Activated CD8-positive, alpha-beta memory T cell treated with anti-CD3 and anti-CD28 coated beads, Interleukin-2, amount 10 ng/mL, durations not matched to agents 7 days and 5 days (primary cell): ENCODE measurements around the gene LRP10. TPM values are rescaled to one million over a fixed set of nuclear protein-coding genes. Genes with fewer than 3 reads are reported as not detected.
A peak's percentile ranks its signal among the peaks of the same experiment; 100 is the strongest.

Source experiments
- ATAC-seq: fragments of 150-1000 bp; cut with Tn5 transposase; one replicate; pipeline ENCODE4 v1.10.0; 2021; ENCODE audit warnings: moderate library complexity
- CTCF ChIA-PET: fragments of 350-600 bp; sonication (Branson Sonifier 250); formaldehyde crosslinking; loops from one replicate; lab custom pipeline; 2021; ENCODE audit warnings: antibody characterized with exemption; lab: Charles Lee
- DNase-seq: peaks from one replicate; pipeline ENCODE4 v3.0.0-alpha.2; 2020
- H3K27ac Mint-ChIP-seq: one replicate; pipeline ENCODE4 v1.8.0; 2021; ENCODE audit warnings: mild to moderate bottlenecking, mixed read lengths
- H3K27me3 Mint-ChIP-seq: one replicate; pipeline ENCODE4 v1.8.0; 2021; ENCODE audit warnings: mixed read lengths
- H3K36me3 Mint-ChIP-seq: one replicate; pipeline ENCODE4 v1.8.0; 2021; ENCODE audit warnings: mild to moderate bottlenecking, mixed read lengths
- H3K4me1 Mint-ChIP-seq: one replicate; pipeline ENCODE4 v1.8.0; 2021; ENCODE audit warnings: mixed read lengths
- H3K4me3 Mint-ChIP-seq: one replicate; pipeline ENCODE4 v1.8.0; 2021; ENCODE audit warnings: mild to moderate bottlenecking, moderate library complexity, mixed read lengths
- H3K9me3 Mint-ChIP-seq: one replicate; pipeline ENCODE4 v1.8.0; 2022; ENCODE audit warnings: low read depth, mixed read lengths
- total RNA-seq, 2 experiments: library from RNA; stranded (reverse); gene quantifications; one replicate each; pipeline ENCODE4 v1.2.3, GENCODE V29; 2021

The LRP10 gene
- total RNA-seq, 2 experiments from 2014 or later, result 59.0 to 60.1 TPM

DNA sequence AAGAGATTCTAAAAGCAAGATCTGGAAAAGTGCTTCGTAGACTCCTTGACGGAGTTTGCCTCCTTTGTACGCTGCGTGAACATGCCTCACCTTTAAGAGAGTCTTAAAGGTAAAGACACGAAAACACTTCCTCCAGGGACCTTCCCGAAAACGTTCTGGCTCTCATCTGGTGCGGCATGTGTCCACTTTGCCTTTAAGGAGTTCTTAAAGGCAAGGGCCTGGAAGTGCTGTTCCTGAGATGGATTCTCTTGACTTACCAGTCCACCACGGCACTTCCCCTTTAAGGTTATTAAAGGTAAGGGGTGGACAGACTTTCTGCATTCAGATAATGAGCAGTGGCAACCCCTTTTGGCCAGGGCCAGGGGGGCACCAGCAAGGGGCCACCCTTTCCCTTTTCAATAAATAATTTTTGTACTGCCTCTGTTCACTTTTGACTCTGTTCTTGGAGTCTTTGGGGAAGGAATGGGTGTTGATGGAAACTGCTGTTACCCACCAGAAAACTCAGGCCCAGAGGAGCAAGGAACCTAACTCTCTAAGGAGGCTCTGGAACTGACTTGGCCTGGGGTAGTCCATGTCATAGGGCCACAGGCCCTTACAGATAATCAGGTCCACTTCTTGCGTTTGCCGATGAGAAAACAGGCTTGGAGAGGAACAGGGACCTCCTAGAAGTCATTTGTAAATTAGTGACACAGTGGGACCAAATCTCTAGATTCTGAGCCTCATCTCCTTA is 15.9 kb downstream of the LRP10 start:
- DNase-seq (no peak), ATAC-seq (peak; percentile 7)
- peaks cover 36% of the 10 kb centered on the region for H3K4me1 Mint-ChIP-seq
- CTCF ChIA-PET, result interaction anchor here (0.9 to 11.1 kb wide), 9 partner anchors 9 to 64 kb away, joined by 4 to 126 read pairs (median 17); partner anchors contain the start of genes LRP10 and PRMT5
- H3K4me3 Mint-ChIP-seq, result peak overlapping the region; percentile 77
- peak overlapping the region; percentile 80 for H3K27ac Mint-ChIP-seq
- H3K36me3 Mint-ChIP-seq, result peaks cover 1% of the 10 kb centered on the region
- peaks cover 33% of the 10 kb centered on the region for H3K27me3 Mint-ChIP-seq
- no peaks in the 10 kb centered on the region for H3K9me3 Mint-ChIP-seq

DNA sequence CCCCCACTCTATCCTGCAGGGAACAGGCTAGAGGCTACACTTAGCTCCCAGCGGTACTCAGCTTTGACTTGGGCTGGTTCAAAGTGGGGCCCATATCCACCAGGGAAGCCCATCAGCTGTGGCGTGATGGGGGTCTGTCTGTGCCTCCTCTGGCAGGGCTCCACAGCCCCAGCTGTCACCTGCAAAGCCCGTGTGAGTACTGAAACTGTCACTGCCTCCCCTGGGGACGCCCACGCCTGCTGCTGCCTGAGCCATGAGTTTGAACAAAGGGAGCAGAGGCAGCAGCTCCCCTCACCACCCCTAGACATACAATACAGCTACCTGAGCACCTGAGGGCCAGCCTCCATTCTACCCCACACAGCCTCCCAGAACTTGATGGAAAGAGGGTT is 16.4 kb downstream of the LRP10 start:
- DNase-seq, result no peak
- H3K36me3 Mint-ChIP-seq, result peaks cover 1% of the 10 kb centered on the region
- no peak for ATAC-seq
- peak overlapping the region; percentile 77 for H3K4me3 Mint-ChIP-seq
- peak overlapping the region; percentile 80 for H3K27ac Mint-ChIP-seq
- CTCF ChIA-PET, result interaction anchor here (0.9 to 11.1 kb wide), 9 partner anchors 10 to 316 kb away, joined by 3 to 126 read pairs (median 5); partner anchors contain the start of genes LRP10 and PRMT5
- H3K4me1 Mint-ChIP-seq, result peaks cover 36% of the 10 kb centered on the region
- H3K9me3 Mint-ChIP-seq, result no peaks in the 10 kb centered on the region
- H3K27me3 Mint-ChIP-seq, result peaks cover 30% of the 10 kb centered on the region

DNA sequence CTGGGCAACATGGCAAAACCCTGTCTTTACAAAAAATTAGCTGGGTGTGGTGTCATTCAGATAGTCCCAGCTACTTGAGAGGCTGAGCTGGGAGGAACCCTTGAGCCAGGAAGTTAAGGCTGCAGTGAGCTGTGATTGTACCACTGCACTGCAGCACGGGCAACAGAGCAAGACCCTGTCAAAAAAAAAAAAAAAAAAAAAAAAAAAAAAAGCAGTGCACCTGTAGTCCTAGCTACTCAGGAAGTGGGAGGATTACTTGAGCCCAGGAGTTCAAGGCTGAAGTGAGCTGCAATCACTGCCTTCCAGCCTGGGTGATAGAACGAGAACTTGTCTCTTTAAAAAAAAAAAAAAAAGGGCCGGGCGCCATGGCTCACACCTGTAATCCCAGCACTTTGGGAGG is 17.1 kb downstream of the LRP10 start:
- Mint-ChIP-seq H3K36me3 (peaks cover 1% of the 10 kb centered on the region), H3K4me3 (no peak overlapping the region), H3K27ac (no peak overlapping the region), H3K4me1 (peaks cover 33% of the 10 kb centered on the region), H3K27me3 (peaks cover 27% of the 10 kb centered on the region), H3K9me3 (no peaks in the 10 kb centered on the region)
- ATAC-seq (no peak), DNase-seq (no peak)
- CTCF ChIA-PET, result interaction anchor here (0.6 to 11.1 kb wide), 11 partner anchors 10 to 408 kb away, joined by 3 to 126 read pairs (median 4); partner anchors contain the start of gene LRP10

DNA sequence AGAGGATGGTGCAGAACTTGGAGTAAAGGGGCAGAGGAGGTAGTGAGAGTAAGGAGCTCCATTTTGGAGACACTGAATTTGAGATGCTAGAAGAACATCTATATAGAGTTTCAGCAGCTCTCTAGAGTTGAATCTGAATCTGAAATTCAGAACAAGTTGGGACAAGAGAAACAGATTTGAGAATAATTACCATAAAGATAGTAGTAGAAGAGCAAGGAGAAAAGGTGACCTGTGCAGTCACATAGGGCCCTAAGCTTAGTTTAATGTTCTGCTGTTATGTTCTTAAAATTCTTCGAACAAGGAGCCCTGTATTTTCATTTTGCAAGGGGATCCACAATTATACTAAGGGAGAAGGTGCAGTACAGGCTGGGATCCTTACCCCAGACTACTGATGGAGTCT is 18.9 kb downstream of the LRP10 start:
- Mint-ChIP-seq H3K4me1 (peaks cover 33% of the 10 kb centered on the region), H3K27ac (no peak overlapping the region), H3K4me3 (no peak overlapping the region), H3K36me3 (peaks cover 1% of the 10 kb centered on the region), H3K27me3 (peaks cover 11% of the 10 kb centered on the region), H3K9me3 (no peaks in the 10 kb centered on the region)
- CTCF ChIA-PET, result interaction anchor here (0.8 to 11.1 kb wide), 7 partner anchors 9 to 104 kb away, joined by 3 to 126 read pairs (median 4); partner anchors contain the start of gene LRP10
- ATAC-seq, result no peak
- DNase-seq, result no peak

DNA sequence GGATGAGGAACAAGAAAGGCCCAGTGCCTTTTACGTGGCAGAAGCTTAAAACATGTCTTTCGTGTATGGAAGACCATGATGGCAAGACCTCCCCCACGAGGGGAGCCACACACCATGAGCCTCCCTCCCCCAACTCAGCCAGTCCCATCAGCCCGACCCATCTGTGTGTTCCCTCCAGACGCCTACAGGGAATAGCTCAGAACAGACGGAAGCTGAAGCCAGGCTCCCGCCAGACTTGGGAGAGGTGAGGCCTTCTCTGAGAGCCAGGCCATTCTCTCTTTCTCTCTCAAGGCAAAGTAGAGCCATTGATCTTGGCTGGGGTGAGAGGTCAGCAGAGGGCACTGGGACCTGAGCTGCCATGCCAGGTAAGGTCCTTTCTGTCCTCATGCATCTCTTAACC is 20.9 kb downstream of the LRP10 start:
- CTCF ChIA-PET, result interaction anchor here (0.7 to 1.3 kb wide), 4 partner anchors 9 to 337 kb away, joined by 3 to 5 read pairs (median 4); no protein-coding TSS in a partner anchor
- H3K27me3 Mint-ChIP-seq, result no peaks in the 10 kb centered on the region
- peaks cover 1% of the 10 kb centered on the region for H3K36me3 Mint-ChIP-seq
- DNase-seq, result no peak
- H3K4me3 Mint-ChIP-seq, result no peak overlapping the region
- peaks cover 20% of the 10 kb centered on the region for H3K4me1 Mint-ChIP-seq
- no peak for ATAC-seq
- no peak overlapping the region for H3K27ac Mint-ChIP-seq
- H3K9me3 Mint-ChIP-seq, result no peaks in the 10 kb centered on the region

DNA sequence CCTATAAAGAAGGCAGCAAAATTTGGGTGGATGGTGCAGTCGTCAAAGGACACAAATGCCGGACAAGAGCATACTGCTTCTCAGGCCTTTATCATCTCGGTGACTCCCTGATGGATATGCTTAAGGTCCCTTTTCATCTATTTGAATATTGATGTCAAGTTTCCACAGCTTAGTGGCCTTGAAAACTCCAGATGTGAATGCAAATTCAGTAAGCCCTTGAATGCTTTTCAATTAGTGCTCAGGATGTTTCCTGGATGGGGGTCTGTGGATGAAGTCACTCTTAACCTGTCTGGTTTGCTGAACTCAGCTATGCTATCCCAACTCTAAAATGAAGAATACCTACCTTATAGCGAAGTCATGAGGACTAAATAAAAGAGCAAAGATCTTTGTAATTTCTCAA is 22.2 kb downstream of the LRP10 start:
- no peaks in the 10 kb centered on the region for H3K9me3 Mint-ChIP-seq
- H3K36me3 Mint-ChIP-seq, result peaks cover 9% of the 10 kb centered on the region
- ATAC-seq (no peak), DNase-seq (no peak)
- H3K27ac Mint-ChIP-seq, result no peak overlapping the region
- H3K27me3 Mint-ChIP-seq, result no peaks in the 10 kb centered on the region
- no peak overlapping the region for H3K4me3 Mint-ChIP-seq
- peaks cover 16% of the 10 kb centered on the region for H3K4me1 Mint-ChIP-seq
- CTCF ChIA-PET, result interaction anchor here (1.1 to 1.3 kb wide), 2 partner anchors 21 to 338 kb away, joined by 3 to 6 read pairs; partner anchors contain the start of gene LRP10

DNA sequence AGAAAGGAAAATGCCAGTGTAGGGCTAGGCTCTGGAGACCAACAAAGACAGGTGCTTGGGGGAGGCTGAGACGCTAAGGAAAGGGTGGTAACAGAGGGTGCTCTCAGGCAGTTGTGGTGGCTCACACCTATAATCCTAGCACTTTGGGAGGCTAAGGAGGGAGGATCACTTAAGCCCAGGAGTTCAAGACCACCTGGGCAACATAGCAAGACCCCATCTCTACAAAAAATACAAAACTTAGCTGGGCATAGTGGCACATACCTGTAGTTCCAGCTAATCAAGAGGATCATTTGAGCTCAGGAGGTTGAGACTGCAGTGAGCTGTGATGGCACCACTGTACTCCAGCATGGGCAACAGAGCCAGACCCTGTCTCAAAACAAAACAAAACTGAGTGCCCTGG is 23.9 kb downstream of the LRP10 start:
- Mint-ChIP-seq H3K27me3 (no peaks in the 10 kb centered on the region), H3K36me3 (peaks cover 10% of the 10 kb centered on the region), H3K4me3 (no peak overlapping the region), H3K9me3 (no peaks in the 10 kb centered on the region), H3K4me1 (peaks cover 10% of the 10 kb centered on the region), H3K27ac (no peak overlapping the region)
- DNase-seq (no peak), ATAC-seq (no peak)
- CTCF ChIA-PET, result interaction anchor here (1.4 to 2.4 kb wide), 5 partner anchors 10 to 76 kb away, joined by 4 to 9 read pairs (median 7); no protein-coding TSS in a partner anchor

DNA sequence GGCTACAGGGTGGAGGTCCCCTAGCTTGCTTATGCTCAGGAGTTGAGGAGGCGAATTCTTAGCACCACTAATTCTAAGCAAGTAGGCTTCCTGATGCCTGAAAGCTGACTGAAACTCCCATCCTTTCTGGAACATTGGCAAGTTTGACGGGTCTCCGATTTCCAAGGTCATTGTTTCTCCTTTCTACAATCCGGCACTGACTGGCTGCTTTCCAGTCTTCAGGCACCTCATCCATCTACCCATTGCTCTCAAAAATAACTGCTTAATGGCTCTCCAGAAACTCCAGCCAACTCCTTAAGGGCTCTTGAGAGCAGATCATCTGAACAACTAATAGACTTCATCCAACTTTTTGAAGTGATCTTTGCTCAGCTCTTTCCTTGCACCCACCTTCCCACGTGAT is 24.8 kb downstream of the LRP10 start:
- Mint-ChIP-seq H3K4me3 (no peak overlapping the region), H3K27ac (no peak overlapping the region), H3K4me1 (peaks cover 17% of the 10 kb centered on the region), H3K36me3 (peaks cover 17% of the 10 kb centered on the region), H3K27me3 (no peaks in the 10 kb centered on the region), H3K9me3 (no peaks in the 10 kb centered on the region)
- DNase-seq, result no peak
- CTCF ChIA-PET, result interaction anchor here (0.7 to 2.4 kb wide), 7 partner anchors 11 to 1278 kb away, joined by 3 to 9 read pairs (median 7); no protein-coding TSS in a partner anchor
- ATAC-seq, result no peak

DNA sequence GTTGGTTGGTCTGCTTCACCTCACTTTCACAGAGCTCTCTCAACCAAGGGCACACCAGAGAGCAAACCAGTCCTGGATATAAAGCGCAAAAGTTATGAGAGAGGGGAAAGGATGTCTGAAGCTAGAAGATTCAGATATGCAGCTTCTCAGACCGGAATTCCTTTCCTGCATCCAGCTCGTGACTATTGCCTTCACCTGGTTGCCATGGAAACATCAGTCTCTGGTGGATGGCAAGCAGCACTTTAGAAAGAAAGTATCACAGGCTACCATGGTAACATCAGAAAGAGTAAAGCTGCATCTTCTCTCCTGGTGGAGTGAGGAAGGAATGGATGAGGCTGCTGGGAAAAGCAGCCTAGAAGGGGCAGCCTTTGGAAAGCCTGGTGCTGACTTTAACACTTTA is 25.2 kb downstream of the LRP10 start:
- Mint-ChIP-seq H3K9me3 (no peaks in the 10 kb centered on the region), H3K4me3 (no peak overlapping the region), H3K27ac (no peak overlapping the region), H3K27me3 (no peaks in the 10 kb centered on the region), H3K4me1 (peaks cover 18% of the 10 kb centered on the region), H3K36me3 (peaks cover 20% of the 10 kb centered on the region)
- CTCF ChIA-PET, result interaction anchor here (1.1 to 2.4 kb wide), 6 partner anchors 11 to 1279 kb away, joined by 4 to 9 read pairs (median 7); no protein-coding TSS in a partner anchor
- DNase-seq (no peak), ATAC-seq (no peak)

DNA sequence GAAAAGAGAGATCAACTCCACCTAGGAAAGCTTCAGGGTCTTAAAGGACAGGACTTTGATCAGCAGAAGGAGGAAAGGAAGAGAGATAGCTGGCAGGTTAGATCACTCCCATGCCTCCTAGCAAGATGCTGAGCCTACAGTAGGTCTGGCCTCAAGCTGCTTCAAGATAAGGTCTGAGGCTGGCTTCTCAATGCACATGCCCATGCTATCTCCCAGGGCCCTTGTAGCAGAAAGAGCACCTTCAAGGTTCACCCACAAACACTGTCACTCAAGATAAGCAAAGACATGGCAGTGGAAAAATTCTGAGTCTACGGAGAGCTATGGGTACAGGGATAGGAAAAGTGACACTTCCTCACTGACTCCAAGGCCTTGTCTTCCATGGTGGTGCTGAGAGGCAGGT is 25.8 kb downstream of the LRP10 start:
- Mint-ChIP-seq H3K27me3 (no peaks in the 10 kb centered on the region), H3K4me3 (no peak overlapping the region), H3K9me3 (no peaks in the 10 kb centered on the region), H3K27ac (no peak overlapping the region), H3K4me1 (peaks cover 18% of the 10 kb centered on the region), H3K36me3 (peaks cover 23% of the 10 kb centered on the region)
- CTCF ChIA-PET, result interaction anchor here (0.7 to 2.4 kb wide), 3 partner anchors 12 to 1279 kb away, joined by 4 to 9 read pairs (median 4); no protein-coding TSS in a partner anchor
- ATAC-seq (no peak), DNase-seq (no peak)

DNA sequence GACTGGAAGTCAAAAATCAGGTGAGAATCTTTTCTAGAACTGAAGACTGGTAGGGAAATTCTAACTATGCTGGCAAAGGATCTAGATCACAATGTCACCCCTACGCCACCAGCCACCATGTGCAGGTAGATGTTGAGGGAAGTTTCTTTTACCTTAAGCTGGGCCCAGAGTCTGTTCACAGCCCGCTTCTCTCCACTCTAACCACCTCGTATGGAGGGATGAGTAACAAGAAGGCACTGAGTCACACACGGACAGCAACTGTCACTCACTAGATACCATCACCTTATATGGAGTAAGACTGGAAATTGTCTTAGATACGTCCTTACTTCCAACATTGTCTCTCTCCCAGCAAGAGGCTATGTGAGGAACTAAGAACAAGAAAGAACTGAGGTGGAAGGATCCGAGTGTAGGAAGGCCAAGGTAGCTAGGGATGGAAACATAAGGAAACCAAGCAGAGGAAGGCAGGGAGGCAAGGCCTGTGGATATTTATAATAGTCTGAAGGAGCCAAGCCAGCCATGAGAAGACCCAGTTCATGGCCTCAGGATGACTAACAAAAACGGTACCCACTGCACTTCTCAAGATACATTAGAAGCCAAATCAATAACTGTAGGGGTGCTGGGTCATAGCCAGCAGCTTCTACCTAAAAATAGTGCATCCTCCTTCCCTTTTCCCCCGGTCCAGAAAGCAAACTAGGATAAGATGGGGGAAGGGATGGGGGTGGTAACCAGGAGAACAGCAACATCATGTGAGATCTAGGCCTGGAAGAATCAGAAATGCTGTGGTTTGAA is 27.0 kb downstream of the LRP10 start:
- no peaks in the 10 kb centered on the region for H3K27me3 Mint-ChIP-seq
- DNase-seq (no peak), ATAC-seq (peak; percentile 43)
- H3K9me3 Mint-ChIP-seq, result no peaks in the 10 kb centered on the region
- CTCF ChIA-PET, result interaction anchor here (1.3 to 6.7 kb wide), 5 partner anchors 9 to 328 kb away, joined by 4 to 68 read pairs (median 49); partner anchors contain the start of genes LRP10 and RBM23
- H3K4me1 Mint-ChIP-seq, result peaks cover 18% of the 10 kb centered on the region
- H3K27ac Mint-ChIP-seq, result no peak overlapping the region
- no peak overlapping the region for H3K4me3 Mint-ChIP-seq
- H3K36me3 Mint-ChIP-seq, result peaks cover 31% of the 10 kb centered on the region

DNA sequence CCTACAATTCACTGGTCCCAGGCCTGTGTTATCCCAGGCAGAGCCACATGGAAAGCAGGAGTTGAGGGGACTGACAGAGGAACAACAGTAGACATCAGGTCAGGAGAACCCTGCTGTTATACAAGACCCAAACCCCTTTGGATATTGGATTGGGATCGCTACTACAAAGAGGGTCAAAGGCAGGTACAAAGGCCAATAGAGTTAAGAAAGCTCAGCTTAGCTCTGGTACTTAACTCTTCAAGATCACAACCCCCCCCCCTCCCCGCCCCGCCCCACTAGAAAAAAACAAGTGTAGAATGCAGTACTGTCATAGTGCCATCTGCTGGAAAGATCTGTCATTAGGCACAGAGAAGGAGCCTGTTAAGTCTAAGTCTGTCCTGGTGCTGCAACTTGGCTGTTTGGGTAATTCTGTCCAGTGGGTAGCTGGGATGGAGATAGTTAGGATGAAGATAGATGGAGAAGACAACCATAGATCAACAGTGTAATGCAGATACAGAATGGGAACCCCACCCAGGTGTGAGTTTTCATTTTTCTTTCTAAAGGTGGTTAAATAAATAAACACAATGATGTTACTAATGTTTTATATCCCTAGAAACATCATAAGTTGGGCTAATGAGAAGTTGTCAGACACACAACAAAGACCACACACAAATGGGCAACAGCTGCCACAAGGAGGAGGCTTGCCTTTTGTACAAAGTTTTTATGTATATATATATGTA is 28.7 kb downstream of the LRP10 start:
- Mint-ChIP-seq H3K4me3 (no peak overlapping the region), H3K27ac (peak overlapping the region; percentile 61), H3K36me3 (peaks cover 40% of the 10 kb centered on the region), H3K9me3 (no peaks in the 10 kb centered on the region), H3K4me1 (peaks cover 18% of the 10 kb centered on the region), H3K27me3 (no peaks in the 10 kb centered on the region)
- peak; percentile 87 for ATAC-seq
- CTCF ChIA-PET, result interaction anchor here (0.7 to 6.7 kb wide), 24 partner anchors 8 to 343 kb away, joined by 3 to 68 read pairs (median 5); partner anchors contain the start of genes ACIN1, DAD1, LRP10 and RBM23
- DNase-seq, result peak; percentile 71
